OCI-LY7 (cell line): ENCODE measurements around the gene B3GALT5. TPM values are rescaled to one million over a fixed set of nuclear protein-coding genes. Genes with fewer than 3 reads are reported as not detected.

ENCODE experiments used
- BruUV-seq: library from RNA; stranded (reverse); fragments of 400-500 nt; replicated peaks from 2 replicates; lab custom pipeline; 2021; lab: Mats Ljungman, UMichigan
- CTCF ChIA-PET: fragments of 300-600 bp; sonication (Branson Sonifier 250); formaldehyde crosslinking; loops from one replicate; lab custom pipeline; 2022; ENCODE audit warnings: antibody characterized with exemption; ENCODE audit not compliant: unreplicated experiment; lab: Charles Lee
- POLR2A ChIA-PET: fragments of 300-600 bp; sonication (Branson Sonifier 250); formaldehyde crosslinking; loops from one replicate; lab custom pipeline; 2022; ENCODE audit warnings: antibody characterized with exemption; lab: Charles Lee
- DNase-seq: peaks from one replicate; pipeline ENCODE4 v3.0.0-alpha.2; 2015; ENCODE audit warnings: low spot score
- H2AFZ ChIP-seq: fragments of 200-600 bp; sonication (generic), shearing (Covaris generic); 2 replicates; pipeline ENCODE4 v1.6.1; 2014; ENCODE audit warnings: mild to moderate bottlenecking, antibody characterized with exemption, low read length, moderate library complexity
- H3K27ac ChIP-seq: fragments of 200-600 bp; sonication (generic); 2 replicates; pipeline ENCODE4 v1.5.1; 2014; ENCODE audit warnings: mixed run types, low read depth, mild to moderate bottlenecking, moderate library complexity, low read length, inconsistent platforms; ENCODE audit not compliant: poor library complexity, severe bottlenecking
- H3K36me3 ChIP-seq: fragments of 200-600 bp; sonication (generic); 2 replicates; pipeline ENCODE4 v1.6.1; 2014; ENCODE audit warnings: mild to moderate bottlenecking, antibody characterized with exemption, low read length, moderate library complexity, mixed read lengths; ENCODE audit not compliant: insufficient read depth
- H3K4me1 ChIP-seq: fragments of 200-600 bp; sonication (generic); 2 replicates; pipeline ENCODE4 v1.5.1; 2014; ENCODE audit warnings: mild to moderate bottlenecking, low read length; ENCODE audit not compliant: insufficient read depth, poor library complexity, severe bottlenecking
- H3K4me2 ChIP-seq: fragments of 200-600 bp; sonication (generic); 2 replicates; pipeline ENCODE4 v1.6.1; 2014; ENCODE audit warnings: mild to moderate bottlenecking, low read length
- H3K4me3 ChIP-seq: fragments of 200-600 bp; sonication (generic); 2 replicates; pipeline ENCODE4 v1.5.1; 2014; ENCODE audit warnings: mild to moderate bottlenecking, low read depth, low read length; ENCODE audit not compliant: poor library complexity, severe bottlenecking
- H3K79me2 ChIP-seq: fragments of 200-600 bp; sonication (generic); 2 replicates; pipeline ENCODE4 v1.6.1; 2016; ENCODE audit warnings: low read depth, mild to moderate bottlenecking, low read length, moderate library complexity, mixed read lengths; ENCODE audit not compliant: insufficient read depth
- H3K9me2 ChIP-seq: fragments of 200-600 bp; sonication (generic); 2 replicates; pipeline ENCODE4 v1.6.1; 2016; ENCODE audit warnings: mild to moderate bottlenecking, low read length, mixed read lengths; ENCODE audit not compliant: insufficient read depth
- H3K9me3 ChIP-seq: fragments of 200-600 bp; sonication (generic); 2 replicates; pipeline ENCODE4 v1.6.1; 2014; ENCODE audit warnings: mild to moderate bottlenecking, mixed run types, low read length, mixed read lengths
- H4K20me1 ChIP-seq: fragments of 200-600 bp; sonication (generic); 2 replicates; pipeline ENCODE4 v1.6.1; 2014; ENCODE audit warnings: mild to moderate bottlenecking, antibody characterized with exemption, low read length, moderate library complexity, mixed read lengths; ENCODE audit not compliant: insufficient read depth
- EZH2phosphoT487 ChIP-seq: fragments of 200-600 bp; sonication (generic); IDR thresholded peaks from 2 replicates; pipeline ENCODE4 v1.6.1; 2018; ENCODE audit warnings: low read depth, borderline replicate concordance, mild to moderate bottlenecking, mixed run types, antibody characterized with exemption, low read length, moderate library complexity, mixed read lengths
- intact Hi-C: fragments of 100-400 bp; cut with micrococcal nuclease; formaldehyde crosslinking; loops from one replicate; pipeline ENCODE4 v1.10.0; 2022; ENCODE audit not compliant: unreplicated experiment
- total RNA-seq, 2 experiments: library from RNA; depleted of rRNA in 1 of 2; stranded (reverse); fragments of >200 nt in 1 of 2; shearing (Covaris generic) in 1 of 2; gene quantifications; 2 replicates each; pipeline ENCODE4 v1.2.3, GENCODE V29; 2014 to 2022
- TF ChIP-seq, protein P1 (sequence below): fragments of 200-600 bp; sonication (generic); conservative IDR thresholded peaks from 2 replicates; pipeline ENCODE4 v1.5.1; 2014; ENCODE audit warnings: mild to moderate bottlenecking, antibody characterized with exemption, low read length, moderate library complexity, mixed read lengths

The B3GALT5 gene
- total RNA-seq, 2 experiments from 2014 or later, result not detected

DNA sequence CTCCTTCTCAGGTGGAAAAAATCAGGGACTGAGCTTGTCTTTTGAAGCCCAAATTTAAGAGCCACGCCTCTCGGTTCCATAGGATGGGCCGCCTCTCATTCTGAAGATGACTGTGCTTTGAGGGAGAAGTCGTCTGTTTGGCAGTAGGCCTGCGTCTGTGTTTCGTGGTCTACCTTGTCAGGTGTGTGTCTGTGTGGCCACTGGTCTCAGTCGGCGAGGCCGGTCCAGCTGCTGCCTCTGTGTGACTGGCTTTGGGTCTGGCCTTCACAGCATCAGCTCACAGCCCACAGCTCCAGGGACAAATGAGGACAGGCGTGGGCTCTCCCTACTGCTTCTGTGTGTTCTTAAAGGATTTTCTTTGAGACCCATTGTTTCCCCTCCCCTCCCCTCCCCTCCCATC is 50.3 kb downstream of the B3GALT5 start:
- Histone ChIP-seq H3K9me3 (no peaks in the 10 kb centered on the region), H3K79me2 (no peaks in the 10 kb centered on the region), H3K4me1 (no peaks in the 10 kb centered on the region), H3K4me2 (no peak overlapping the region), H4K20me1 (no peaks in the 10 kb centered on the region), H3K36me3 (no peaks in the 10 kb centered on the region), H2AFZ (no peak overlapping the region), H3K4me3 (no peak overlapping the region), H3K27ac (no peak overlapping the region), H3K9me2 (no peaks in the 10 kb centered on the region)
- ChIA-PET CTCF (no interaction called here), POLR2A (no interaction called here)
- BruUV-seq, result no TSS peak
- DNase-seq, result no peak
- intact Hi-C loops, result no loop called here
- TF ChIP-seq EZH2phosphoT487, result no peak
- TF ChIP-seq, protein P1, sequence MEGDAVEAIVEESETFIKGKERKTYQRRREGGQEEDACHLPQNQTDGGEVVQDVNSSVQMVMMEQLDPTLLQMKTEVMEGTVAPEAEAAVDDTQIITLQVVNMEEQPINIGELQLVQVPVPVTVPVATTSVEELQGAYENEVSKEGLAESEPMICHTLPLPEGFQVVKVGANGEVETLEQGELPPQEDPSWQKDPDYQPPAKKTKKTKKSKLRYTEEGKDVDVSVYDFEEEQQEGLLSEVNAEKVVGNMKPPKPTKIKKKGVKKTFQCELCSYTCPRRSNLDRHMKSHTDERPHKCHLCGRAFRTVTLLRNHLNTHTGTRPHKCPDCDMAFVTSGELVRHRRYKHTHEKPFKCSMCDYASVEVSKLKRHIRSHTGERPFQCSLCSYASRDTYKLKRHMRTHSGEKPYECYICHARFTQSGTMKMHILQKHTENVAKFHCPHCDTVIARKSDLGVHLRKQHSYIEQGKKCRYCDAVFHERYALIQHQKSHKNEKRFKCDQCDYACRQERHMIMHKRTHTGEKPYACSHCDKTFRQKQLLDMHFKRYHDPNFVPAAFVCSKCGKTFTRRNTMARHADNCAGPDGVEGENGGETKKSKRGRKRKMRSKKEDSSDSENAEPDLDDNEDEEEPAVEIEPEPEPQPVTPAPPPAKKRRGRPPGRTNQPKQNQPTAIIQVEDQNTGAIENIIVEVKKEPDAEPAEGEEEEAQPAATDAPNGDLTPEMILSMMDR, result no peak

DNA sequence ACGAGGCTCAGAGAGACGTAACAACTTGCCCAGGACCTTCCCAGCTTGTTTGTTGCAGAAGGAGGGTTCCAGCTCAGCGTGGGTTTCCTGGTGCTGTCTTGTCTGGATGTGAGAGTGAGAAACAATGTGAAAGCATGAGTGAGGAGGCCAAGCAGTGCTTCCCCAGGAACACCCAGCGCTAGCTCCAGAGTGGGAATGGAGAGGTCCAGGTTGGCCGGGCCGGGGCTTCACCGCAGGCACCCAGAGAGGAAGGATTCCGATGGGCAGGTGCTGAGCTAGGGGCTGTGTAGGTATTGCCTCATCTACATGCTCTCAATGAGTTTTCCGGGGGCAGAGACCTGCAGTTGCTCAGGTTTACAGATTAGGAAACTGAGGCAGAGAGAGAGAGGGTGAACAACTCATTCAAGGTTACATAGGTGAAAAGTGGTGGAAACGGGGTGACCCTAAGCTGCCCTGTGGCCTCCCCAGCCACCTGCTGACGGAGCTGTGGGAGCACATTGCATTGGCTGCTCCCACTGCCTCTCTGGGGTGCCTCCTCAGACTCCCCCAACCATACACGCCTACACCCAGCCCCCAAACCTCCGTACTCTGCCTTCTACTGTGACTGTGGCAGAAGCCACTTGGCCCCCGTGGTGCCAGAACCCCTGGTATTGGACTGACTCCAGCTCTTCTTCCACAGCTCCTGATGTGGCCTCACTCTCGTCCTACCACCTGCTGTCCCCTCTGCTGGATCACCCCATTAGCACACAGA is 51.2 kb downstream of the B3GALT5 start:
- Histone ChIP-seq H3K9me2 (no peaks in the 10 kb centered on the region), H3K9me3 (no peaks in the 10 kb centered on the region), H3K4me3 (no peak overlapping the region), H4K20me1 (no peaks in the 10 kb centered on the region), H3K4me1 (no peaks in the 10 kb centered on the region), H3K4me2 (no peak overlapping the region), H3K27ac (no peak overlapping the region), H2AFZ (no peak overlapping the region), H3K36me3 (no peaks in the 10 kb centered on the region), H3K79me2 (no peaks in the 10 kb centered on the region)
- CTCF ChIA-PET, result no interaction called here
- no peak for DNase-seq
- intact Hi-C loops, result no loop called here
- POLR2A ChIA-PET, result no interaction called here
- TF ChIP-seq EZH2phosphoT487, result no peak
- TF ChIP-seq, protein P1, result no peak
- BruUV-seq, result no TSS peak

DNA sequence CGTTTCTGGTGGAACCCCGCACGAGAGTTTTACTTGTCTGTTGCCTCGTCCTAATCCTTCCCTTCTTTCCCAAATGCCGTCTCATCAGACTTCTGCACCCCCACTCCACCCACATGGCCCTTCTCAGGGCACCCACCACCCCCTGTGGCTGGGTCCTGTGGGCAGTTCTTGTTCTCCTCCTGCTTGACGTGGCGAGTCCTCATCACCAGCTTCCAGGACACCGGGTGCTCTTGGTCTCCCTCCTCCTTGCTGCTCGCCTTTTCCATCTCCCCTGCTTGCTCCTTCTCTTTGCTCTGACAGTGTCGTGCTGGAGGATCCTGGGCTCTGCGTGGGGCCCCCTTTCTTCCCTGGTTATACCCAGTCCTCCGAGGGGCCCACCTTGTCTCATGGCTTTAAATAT is 51.8 kb downstream of the B3GALT5 start:
- Histone ChIP-seq H2AFZ (no peak overlapping the region), H3K27ac (no peak overlapping the region), H3K4me2 (no peak overlapping the region), H3K4me1 (no peaks in the 10 kb centered on the region), H3K36me3 (no peaks in the 10 kb centered on the region), H3K9me3 (no peaks in the 10 kb centered on the region), H3K4me3 (no peak overlapping the region), H3K79me2 (no peaks in the 10 kb centered on the region), H3K9me2 (no peaks in the 10 kb centered on the region), H4K20me1 (no peaks in the 10 kb centered on the region)
- DNase-seq, result no peak
- CTCF ChIA-PET, result no interaction called here
- no TSS peak for BruUV-seq
- TF ChIP-seq, protein P1, result no peak
- TF ChIP-seq EZH2phosphoT487, result no peak
- POLR2A ChIA-PET, result interaction anchor here (1.0 kb wide), 1 partner anchor 90 kb away, joined by 3 read pairs; no protein-coding TSS in a partner anchor
- intact Hi-C loops, result no loop called here
